Smooth muscle cell of the brain vasculature (primary cell): Measurements from ENCODE around the gene PRPF6.

Experiments
- DNase-seq: peaks from one replicate; pipeline ENCODE4 v3.0.0-alpha.2; 2012; ENCODE audit warnings: low read depth, low spot score

The PRPF6 gene

DNA sequence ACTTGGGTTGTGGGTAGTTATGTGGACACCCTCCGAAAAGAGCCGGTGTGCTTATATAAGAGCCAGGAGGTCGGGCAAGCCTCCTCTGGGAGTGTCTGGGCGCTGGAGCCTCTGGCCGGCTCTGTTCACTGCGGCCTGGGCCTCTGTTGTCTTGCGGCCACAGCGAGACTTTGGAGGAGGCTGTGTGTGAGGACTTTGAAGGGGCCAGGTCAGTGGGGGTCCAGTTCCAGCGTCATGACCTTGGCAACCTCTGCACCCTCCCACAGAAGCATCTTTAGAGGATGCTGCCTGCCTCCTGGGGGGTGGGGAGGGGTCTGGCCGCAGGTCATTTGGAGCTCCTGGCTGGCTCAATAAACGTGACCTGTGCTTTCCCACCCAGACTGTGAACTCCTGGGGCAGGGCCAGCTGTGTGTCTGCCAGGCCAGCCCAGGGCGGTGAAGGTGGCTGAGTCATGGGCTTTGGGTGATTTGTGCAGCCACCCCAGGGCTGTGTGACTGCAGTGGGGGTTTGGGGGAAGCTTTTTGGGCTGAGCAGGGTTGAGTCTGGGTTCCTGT lies 83.3 kb downstream of the PRPF6 start:
- DNase-seq = no peak

DNA sequence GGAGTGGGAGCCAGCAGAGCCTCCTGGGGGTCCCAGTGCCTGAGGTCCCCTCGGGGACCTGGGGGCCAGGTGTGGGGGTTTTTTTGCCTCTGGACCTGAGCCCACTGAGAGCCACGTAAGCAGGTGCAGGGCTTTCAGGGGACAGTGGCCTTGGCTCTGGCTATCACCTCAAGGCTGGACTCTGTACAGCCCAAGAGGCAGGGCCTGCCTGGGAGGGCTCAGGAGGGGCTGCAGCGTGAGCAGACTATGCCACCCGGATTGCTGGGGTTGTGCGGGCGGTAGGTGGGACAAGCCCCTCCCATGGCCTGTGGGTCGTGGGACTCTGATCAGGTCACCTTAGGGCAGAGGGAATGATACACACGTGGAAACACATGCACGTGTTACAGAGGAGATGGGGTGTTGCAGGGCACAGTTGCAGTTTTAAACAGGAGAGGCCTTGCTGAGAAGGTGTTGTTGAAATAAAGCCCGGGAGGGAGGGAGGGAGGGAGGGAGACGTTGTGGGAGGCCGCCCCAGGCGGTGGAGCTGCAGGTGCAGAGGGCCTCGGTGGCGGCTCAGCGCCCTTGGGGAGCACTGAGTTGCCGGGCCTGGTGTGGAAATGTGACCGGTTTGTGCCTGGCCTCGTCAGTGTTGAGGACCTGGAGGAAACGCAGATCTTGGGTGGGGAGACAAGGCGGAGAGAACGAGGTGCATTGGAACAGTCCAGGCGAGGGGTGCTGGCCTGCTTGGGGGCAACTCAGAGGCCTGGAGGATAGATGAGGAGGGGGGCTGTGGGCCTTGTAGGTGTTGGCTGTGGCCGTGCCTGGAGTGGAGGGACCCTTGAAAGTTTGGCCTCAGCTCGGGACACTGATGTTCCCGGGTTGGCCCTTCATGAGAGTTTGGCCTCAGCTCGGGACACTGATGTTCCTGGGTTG lies 84.4 kb downstream of the PRPF6 start:
- DNase-seq = no peak

DNA sequence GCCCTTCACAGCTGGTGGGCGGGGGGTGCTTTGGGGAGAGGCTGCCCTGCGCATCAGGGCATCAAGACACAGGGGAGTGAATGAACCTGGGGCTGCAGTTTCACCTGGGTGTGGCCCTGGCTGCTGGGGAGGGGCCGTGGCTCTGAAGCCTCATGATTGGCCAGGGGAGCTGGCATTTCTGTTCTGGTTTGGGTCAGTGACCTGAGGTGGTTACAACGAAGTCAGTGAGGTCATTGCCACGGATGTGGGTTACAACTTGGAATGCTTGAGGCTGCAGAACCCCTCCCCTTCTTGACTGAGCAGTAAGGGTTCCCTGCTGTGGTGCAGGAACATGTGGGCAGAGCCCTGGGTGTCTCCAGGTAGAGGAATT lies 85.0 kb downstream of the PRPF6 start:
- DNase-seq = no peak

DNA sequence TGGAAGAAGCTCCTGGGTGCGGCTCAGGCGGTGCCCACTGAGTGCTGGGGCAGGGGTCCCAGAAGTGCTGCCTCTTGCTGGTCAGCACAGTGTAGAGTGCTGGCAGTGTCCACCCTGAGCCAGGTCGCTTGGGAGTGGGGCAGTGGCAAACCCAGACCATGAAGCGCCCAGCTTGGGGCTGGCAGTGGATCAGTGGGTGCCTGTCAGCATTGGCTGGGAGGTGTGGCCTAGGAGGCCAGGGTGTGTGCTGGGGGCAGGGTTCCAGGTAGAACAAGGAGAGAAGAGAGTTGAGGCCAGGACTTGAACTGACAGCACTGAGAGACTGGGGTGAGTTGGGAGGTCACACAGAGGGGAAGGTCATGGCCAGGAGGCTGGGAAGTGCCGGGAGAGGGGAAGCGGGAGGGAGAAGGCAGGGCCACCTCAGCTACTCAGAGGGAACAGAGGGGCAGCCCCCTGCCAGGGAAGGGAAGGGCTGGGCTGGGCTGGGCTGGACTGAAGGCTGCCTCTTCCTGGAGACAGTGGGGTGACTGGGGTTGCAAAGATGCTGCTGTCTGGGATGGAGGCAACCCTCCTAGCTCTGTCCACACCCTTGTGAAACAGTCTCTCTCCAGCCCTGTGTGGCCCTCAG lies 86.2 kb downstream of the PRPF6 start:
- DNase-seq = no peak

DNA sequence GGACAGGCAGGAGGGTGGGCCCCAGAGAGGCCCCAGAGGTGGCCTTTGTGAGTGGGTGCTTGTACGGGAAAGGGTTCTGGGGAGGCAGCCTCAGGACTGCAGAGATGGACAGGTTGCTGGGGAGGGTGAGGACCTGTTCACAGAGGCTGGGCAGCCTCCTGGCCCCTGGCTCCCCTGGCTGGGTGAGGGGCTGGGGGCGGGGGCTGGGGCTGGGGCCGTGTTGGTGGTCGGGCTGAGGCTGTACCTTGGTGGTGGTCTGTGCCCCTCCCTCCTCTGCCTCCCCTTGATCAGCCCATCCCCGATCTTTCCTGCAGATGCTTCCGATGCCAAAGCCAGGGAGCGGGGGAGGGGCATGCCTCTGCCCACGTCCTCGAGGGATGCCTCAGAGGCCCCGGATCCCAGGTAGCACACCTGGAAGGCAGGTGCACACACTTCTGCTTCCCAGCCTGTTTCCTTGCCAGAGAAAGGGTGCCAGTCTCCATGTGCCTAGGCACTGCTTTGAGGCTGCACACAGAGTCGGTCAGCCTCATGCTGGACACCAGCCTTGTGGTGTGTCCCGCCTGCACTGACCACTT lies 86.9 kb downstream of the PRPF6 start:
- no peak for DNase-seq

DNA sequence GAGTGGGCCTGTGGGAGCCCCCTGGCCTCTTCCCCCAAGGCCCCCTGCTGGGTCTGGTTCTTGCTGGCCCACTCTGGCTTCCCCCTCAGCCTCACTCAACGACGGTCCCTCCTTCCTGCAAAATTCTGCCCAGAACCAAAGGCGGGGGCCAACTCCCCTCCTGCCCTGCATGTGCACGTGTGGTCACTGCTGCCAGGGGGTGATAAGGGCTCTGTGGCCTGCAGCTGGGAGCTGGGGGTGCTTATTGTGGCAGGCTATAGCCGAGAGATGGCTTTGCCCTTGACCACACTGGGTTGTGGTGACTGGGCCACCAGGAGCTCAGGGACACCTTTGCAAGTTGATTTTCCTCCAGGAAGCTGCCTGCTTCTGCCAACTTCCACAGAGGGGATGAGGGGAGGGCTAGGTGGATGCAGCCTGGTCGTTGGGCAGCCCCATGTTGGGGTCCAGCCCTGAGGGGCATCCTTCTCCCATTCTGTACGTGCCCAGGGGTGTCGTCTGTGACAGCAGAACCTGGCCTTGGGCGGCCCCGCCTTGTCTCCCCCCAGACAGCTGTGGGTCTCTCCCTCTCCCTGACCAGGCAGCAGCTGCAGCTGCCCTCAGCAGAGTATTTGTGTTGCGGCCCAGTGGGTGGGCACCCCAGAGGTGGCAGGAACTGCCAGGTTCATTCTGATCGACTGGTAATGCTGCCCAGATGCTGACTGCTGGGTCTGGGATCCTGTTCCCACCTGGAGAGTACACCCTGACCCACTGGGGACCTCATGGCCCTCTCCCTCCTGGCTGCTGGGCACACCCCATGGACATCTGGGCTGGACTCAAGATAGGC lies 87.7 kb downstream of the PRPF6 start:
- no peak for DNase-seq

DNA sequence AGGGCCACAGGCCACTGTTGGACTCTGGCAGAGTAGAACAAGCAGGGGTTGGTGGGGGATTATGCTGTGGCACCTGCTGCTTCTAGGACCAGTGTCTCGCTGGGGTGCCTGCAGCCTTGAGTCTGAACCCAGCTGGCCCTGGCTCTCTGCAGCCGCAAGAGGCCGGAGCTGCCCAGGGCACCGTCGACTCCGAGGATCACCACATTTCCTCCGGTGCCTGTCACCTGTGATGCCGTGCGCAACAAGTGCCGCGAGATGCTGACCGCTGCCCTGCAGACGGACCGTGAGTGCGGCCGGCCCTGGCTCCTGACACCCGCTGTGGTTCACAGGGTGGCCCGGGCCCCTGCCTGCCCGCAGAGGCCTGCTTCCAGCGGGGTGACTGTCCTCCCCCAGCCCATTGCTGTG lies 88.3 kb downstream of the PRPF6 start:
- DNase-seq = no peak

DNA sequence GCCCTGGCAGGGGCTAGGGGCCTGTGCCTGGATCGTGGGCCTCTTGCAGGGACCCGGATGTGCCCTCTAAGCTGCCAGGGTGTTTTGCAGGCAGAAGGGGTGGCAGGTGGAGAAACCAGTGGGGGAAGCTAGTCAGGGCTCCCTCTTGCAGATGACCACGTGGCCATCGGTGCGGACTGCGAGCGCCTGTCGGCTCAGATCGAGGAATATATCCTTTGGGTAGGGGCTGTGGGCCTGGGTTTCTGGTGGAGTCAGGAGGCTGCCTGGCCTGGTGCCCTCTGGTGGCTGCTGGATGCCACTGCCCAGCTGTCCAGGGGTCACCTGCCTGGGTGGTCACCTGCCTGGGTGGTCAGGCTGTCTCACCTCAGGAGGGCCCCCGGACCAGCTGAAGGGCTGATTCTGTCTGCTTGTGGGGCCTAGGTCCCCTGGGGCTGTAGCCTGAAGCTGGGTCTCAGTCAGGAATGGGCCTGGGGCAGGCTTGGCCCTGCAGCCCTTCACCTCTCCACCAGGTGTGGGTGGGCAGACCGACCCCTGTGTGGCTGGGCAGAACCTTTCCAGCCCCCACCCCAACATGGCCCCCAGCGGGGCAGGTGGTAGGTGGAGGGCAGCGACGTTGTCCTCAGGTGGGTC lies 88.8 kb downstream of the PRPF6 start:
- DNase-seq = no peak

DNA sequence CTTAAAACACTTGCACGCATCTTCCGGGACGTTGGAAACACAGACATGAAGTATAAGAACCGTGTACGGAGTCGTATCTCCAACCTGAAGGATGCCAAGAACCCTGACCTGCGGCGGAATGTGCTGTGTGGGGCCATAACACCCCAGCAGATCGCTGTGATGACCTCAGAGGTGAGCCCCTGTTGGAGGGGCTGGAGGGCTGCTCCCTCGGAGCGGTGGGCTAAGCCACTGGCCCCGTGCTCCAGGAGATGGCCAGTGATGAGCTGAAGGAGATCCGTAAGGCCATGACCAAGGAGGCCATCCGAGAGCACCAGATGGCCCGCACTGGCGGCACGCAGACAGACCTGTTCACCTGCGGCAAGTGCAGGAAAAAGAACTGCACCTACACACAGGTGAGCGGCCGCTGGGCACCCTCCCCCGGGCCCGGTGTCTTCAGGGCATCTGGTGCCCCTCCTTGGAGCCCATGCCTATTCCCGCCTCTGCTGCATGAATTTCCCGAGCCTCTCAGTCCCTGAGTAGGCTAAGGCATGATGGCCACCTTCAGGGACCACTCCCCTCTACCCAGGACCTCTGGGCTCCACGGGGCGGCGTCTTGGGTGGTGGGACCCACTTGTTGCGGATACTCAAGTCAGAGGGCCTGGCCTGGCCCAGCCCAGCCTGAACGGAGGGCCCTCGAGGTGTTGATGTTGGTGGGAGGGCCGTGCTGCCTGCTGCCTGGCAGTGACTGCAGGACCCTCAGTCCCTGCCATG lies 89.5 kb downstream of the PRPF6 start:
- no peak for DNase-seq

DNA sequence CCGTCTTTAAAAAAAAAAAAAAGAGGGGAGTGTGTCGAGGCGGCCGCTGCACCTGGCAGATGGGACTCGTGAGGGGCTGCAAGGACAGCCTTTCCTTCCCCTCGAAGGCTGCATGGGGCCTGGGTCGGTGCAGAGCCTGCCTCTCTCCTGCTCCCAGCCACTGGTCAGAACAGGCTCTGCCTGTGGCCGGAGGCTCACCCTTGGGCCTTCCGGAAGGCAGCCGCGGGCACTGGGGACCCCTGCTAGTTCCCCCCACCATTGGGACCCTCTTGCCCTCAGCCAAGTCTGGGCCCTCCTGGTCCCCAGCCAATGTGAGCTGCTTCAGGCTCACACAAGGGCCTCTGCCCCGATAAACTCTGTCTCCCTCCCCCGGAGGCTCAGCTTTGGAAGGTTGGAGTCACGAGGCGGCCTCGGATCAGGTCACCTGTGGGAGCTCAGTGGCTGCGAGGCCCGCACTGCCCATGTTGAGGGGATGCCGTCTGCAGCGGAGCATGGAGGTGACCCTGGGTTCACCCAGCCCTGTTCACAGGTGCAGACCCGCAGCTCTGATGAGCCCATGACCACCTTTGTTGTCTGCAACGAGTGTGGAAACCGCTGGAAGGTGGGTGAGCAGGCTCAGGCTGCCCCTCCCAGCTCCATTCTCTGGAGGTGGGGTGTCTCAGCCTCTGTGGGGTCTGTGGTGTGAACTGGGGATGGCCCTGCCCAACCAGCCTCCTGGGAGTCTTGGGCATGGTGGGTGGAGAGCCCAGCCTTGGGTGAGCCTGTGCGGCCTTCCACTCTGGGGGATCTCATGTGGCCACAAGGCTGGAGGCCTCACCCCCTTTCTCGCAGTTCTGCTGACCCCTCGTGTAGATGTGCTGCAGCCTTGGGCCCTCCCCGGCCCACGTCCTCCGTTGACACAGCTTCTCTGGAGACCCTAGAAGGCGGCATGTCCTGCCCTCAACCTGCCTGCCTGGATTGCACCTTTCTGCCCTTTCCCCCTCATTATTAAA lies 90.7 kb downstream of the PRPF6 start:
- no peak for DNase-seq

DNA sequence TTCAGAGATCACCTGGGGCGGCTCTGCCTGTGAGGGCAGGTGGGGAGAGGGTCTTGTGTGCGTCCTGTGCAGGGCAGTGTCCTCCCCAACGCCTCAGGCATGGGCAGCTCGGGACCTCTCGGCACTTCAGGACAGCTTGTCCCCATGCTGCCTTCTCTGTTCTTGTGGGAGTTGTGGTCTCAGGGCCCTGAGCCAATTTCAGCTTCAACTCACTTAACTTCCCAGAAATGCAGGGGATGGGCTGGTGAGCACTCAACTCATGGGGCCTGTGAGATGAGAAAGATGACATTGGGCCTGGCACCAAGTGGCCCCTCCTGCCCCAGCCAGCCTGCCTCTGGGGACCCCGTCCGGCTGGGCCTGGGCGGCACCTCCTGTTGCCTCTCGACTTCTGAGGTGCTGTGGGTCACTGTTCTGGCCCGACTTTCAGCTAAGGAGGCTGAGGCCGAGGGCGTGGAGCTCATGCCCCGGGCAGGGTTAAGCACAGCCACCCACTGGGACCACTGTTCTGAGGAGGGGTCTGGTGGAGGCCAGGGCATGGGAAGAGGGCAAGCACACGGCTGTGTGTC lies 91.6 kb downstream of the PRPF6 start:
- DNase-seq = no peak

DNA sequence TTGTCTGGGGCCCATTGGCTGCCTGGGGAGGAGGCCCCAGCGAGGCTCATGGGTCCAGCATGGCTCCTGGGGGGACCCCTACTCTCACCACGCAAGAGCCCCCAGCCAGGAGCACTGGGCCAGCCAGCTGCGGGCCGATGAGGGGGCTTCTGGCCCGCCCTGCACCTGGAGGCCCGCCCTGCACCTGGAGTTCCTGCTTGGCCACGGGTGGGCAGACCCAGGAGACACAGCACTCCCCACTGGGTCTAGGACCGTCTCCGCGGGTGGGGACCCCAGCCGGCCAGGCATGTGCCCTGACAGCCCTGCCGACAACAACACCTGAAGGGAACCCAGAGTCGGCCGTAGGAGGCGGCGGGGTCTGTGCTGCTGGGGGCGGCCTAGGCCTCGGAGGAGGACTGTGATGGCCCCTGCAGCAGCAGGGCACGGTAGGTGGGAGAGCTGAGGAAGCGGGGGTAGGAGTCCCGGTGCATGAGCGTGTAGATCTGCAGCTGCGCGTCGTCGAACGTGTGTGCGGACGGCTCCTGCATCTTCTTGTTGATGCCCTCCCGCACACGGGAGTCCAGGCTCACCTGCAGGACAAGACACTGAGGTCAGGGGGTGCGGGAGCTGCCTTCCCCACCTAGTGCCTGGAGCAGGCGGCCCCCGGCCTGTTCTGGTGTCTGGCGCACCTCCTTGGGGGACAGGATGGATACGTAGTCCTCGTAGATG lies 92.7 kb downstream of the PRPF6 start:
- DNase-seq = no peak

DNA sequence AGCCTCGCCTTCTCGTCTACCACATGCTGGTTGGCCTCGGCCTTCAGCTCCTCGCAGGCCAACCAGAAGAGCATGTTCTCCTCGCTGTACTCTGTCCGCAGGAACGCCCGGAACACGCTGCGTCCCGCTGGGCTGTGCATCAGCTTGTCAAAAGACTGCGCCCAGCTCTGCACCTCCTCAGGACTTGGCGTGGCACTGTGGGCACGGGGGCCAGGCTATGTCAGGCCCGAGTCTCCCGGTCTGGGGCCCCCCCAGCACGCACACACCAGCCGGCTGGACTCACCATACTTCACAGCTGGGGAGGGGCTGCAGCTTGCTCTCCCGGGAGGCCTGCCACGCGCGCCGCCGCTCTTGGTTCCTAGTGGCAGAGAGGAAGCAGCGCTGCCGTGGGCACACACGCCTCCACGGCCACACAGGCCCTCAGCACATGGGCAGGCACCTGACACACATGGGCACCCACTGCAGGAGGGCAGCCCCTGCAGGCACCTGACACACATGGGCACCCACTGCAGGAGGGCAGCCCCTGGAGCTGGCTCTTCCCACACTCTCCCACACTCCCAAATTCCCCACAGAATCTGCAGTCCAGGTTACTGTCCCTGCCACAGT lies 93.4 kb downstream of the PRPF6 start:
- DNase-seq = no peak

DNA sequence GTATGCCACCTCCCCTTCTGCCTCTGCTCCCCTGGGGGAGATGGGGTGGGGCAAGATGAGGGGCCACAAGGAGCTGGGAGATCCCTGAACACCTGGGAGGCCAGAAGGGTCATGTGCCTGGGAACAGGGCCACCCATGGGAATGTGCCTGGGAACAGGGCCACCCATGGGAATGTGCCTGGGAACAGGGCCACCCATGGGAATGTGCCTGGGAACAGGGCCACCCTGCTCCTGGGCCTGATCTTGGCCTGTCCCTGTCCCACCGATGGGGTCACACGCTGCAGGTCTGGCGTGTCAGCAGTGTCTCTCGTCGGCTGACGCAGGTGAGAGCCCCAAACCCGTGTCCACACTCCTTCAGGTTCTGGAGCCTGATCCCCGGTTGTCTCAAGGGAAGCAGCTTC lies 94.0 kb downstream of the PRPF6 start:
- no peak for DNase-seq

DNA sequence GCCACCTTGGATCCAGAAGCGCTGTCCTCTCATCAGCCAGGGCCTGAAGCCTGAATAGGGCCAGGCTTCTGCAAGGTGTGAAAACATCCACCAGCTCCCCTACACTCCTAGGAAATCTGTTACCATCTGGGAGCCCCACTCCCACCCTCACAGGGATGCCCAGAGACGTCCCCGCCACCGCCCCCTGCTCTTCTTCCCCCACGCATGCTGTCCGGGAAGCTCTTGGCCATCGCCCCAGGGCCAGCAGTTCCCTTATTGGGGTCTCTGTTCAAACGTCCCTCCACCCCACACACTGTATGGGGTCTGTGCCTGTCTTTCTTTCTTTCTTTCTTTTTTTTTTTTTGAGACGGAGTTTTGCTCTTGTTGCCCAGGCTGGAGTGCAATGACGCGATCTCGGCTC lies 94.6 kb downstream of the PRPF6 start:
- no peak for DNase-seq

DNA sequence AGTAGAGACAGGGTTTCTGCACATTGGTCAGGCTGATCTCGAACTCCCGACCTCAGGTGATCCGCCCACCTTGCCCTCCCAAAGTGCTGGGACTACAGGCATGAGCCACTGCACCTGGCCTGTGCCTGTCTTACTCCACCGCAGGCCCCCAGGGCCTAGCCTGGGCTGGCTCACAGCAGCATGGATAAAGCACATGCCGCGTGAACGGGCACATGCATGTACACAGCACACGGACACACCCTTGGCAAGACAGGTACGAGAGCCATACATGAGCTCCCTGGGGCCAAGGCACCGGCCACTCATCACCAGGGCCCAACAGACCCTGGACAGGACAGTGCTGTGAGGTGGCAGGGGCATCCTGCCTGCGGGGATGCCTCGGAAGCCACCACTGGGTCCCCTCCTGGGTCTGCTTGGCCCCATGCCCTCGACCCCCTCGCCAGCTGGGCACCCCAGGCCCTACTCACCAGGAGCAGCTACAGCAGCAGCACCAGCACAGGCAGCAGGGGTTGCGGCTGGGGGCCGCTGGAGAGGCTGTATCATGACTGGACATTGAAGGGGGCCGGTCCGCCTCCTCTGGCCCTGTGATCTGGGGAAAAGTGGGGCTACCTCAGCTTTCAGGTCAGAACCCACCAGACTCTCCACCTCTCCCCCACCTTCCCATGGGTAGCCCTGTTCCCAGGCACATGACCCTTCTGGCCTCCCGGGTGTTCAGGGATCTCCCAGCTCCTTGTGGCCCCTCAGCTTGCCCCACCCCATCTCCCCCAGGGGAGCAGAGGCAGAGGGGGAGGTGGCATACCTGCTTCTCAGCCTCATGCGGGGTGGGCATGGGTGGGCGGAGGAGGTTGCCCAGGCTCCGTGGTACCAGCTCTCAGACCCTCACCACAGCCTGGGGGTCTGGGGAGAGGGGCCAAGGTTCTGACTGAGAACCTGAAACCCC lies 95.4 kb downstream of the PRPF6 start:
- no peak for DNase-seq

DNA sequence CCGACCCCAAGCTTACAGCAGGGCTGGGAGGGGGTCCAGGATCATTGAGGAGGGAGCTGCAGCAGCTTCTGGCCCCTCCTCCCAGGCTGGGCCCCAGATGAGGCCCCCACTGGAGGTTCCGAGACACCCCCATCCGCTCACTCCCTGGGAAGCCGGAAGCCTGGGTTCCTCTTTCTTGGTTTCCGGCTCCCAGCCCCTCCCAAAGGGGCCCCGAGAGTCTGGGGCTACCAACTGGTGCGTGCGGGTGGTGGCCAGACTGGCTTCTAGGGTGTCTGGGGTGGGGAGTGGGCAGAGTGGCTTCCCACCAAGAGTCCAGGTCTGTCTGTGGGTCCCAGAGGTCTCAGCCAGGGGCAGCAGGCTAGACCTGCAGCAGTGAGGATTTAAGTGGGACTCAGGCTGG lies 96.2 kb downstream of the PRPF6 start:
- DNase-seq = no peak
